Adipose tissue (tissue), 3 donors: Measurements from ENCODE around the gene GALT. TPM values are rescaled to one million over a fixed set of nuclear protein-coding genes. Genes with fewer than 3 reads are reported as not detected.

Experiments
- H3K27ac ChIP-seq: one replicate; pipeline ENCODE4 v1.5.1; 2013; ENCODE audit warnings: low read depth, low read length
- WGBS, 3 donors: extraction: QIAGEN DNeasy Blood & Tissue Kit; methylation state at CpG; one replicate each; pipeline ENCODE4 v1.1.7; 2013; 5-methylcytosine and 5-hydroxymethylcytosine counted together
- polyA plus RNA-seq, 3 donors: library from polyadenylated mRNA; stranded (reverse); fragments of 200-250 nt; gene quantifications; one replicate each; pipeline ENCODE4 v1.2.3, GENCODE V29; 2013
- donor health status: healthy with polysubstance abuse.
- donor health status: Bipolar disorder and iron deficiency.
- donor health status: healthy.

Gene GALT
- polyA plus RNA-seq = 10 to 100 TPM; 18.5 to 35.9 (median 26.6) TPM

GRCh38 chr9:34646211-34647083, at the start of gene GALT:
GALT (plus strand) TSS chr9:34646675; CDS start chr9:34646705, 30 bp downstream.
- 4 to 6% (median 5%) methylated on average over 43 of the region's 43 CpGs for WGBS, 3 donors

GRCh38 chr9:34599546-34599945, 46.9 kb upstream of the GALT start:
- H3K27ac ChIP-seq = no peak overlapping the region
- 32 to 56% (median 45%) methylated on average over 1 of the region's 1 CpG for WGBS, 3 donors

More at GRCh38 chr9:34646211-34647083, at the start of gene GALT:
- no peak within 1 kb of the TSS for H3K27ac ChIP-seq

- H3K27ac ChIP-seq = no peak overlapping the region
- WGBS, 3 donors = 13 to 36% (median 15%) methylated on average over 1 of the region's 1 CpG
Observed at GRCh38 chr9:34600908-34601307, 45.6 kb upstream of the GALT start.

- H3K27ac ChIP-seq = no peak overlapping the region
- WGBS, 3 donors = 63 to 87% (median 84%) methylated on average over 6 of the region's 6 CpGs
Observed at GRCh38 chr9:34601937-34602573, 44.4 kb upstream of the GALT start.

- WGBS, 3 donors = 54 to 61% (median 55%) methylated on average over 4 of the region's 4 CpGs
- no peak overlapping the region for H3K27ac ChIP-seq
Observed at GRCh38 chr9:34603610-34604231, 42.8 kb upstream of the GALT start.

GRCh38 chr9:34606190-34606589, 40.3 kb upstream of the GALT start:
- H3K27ac ChIP-seq = no peak overlapping the region

- no peak overlapping the region for H3K27ac ChIP-seq
- 83 to 88% (median 87%) methylated on average over 3 of the region's 3 CpGs for WGBS, 3 donors
Observed at GRCh38 chr9:34606905-34607304, 39.6 kb upstream of the GALT start.

GRCh38 chr9:34607331-34607730, 39.1 kb upstream of the GALT start:
- WGBS, 3 donors = 48 to 60% (median 53%) methylated on average over 2 of the region's 2 CpGs

GRCh38 chr9:34610434-34611206, 35.9 kb upstream of the GALT start:
- 90 to 95% (median 94%) methylated on average over 20 of the region's 20 CpGs for WGBS, 3 donors
- H3K27ac ChIP-seq = no peak overlapping the region

More at GRCh38 chr9:34607331-34607730, 39.1 kb upstream of the GALT start:
- H3K27ac ChIP-seq = no peak overlapping the region

- 57 to 70% (median 61%) methylated on average over 10 of the region's 10 CpGs for WGBS, 3 donors
- no peak overlapping the region for H3K27ac ChIP-seq
Observed at GRCh38 chr9:34611251-34611810, 35.1 kb upstream of the GALT start.

GRCh38 chr9:34611811-34612787, 34.4 kb upstream of the GALT start, which contains the start of gene RPP25L:
RPP25L (minus strand) TSS chr9:34612097; CDS start chr9:34611296, 801 bp downstream.
- 0 to 1% (median 1%) methylated on average over 75 to 77 of the region's 77 CpGs for WGBS, 3 donors
- H3K27ac ChIP-seq = peak within 1 kb of the TSS; percentile 21

- no peak overlapping the region for H3K27ac ChIP-seq
- WGBS, 3 donors = 1% methylated on average over 15 of the region's 15 CpGs
Observed at GRCh38 chr9:34612788-34613390, 33.6 kb upstream of the GALT start.

GRCh38 chr9:34615132-34615531, 31.3 kb upstream of the GALT start:
- WGBS, 3 donors = 93 to 100% (median 94%) methylated on average over 2 of the region's 2 CpGs

GRCh38 chr9:34620061-34620994, 26.1 kb upstream of the GALT start, which contains the start of gene DCTN3:
DCTN3 (minus strand) TSS chr9:34620495; CDS start chr9:34620464, 31 bp downstream.
- 4% methylated on average over 43 of the region's 43 CpGs for WGBS, 3 donors
- H3K27ac ChIP-seq = no peak within 1 kb of the TSS

More at GRCh38 chr9:34615132-34615531, 31.3 kb upstream of the GALT start:
- no peak overlapping the region for H3K27ac ChIP-seq

GRCh38 chr9:34623374-34624235, 22.9 kb upstream of the GALT start:
- WGBS, 3 donors = 11% methylated on average over 58 to 63 of the region's 63 CpGs
- no peak overlapping the region for H3K27ac ChIP-seq
